H1 (cell line): Measurements from ENCODE around the gene TPP2. TPM values are rescaled to one million over a fixed set of nuclear protein-coding genes. Genes with fewer than 3 reads are reported as not detected.

Experiments used
- BRCA1 ChIP-seq: IDR thresholded peaks from 2 replicates; pipeline ENCODE4 v1.6.1; 2012; ENCODE audit warnings: low read depth, low read length, improper control_type of control experiment
- CREB1 ChIP-seq: IDR thresholded peaks from 2 replicates; pipeline ENCODE4 v1.6.1; 2012; ENCODE audit warnings: inconsistent platforms
- EP300 ChIP-seq, 2 experiments: IDR thresholded peaks; 1 replicate in 1 of 2; 2 replicates in 1 of 2; pipeline ENCODE4 v1.6.1; 2011 to 2012; ENCODE audit warnings: low read depth in 2 of 2, low read length in 2 of 2, mild to moderate bottlenecking in 2 of 2, borderline replicate concordance in 1 of 2, inconsistent platforms in 1 of 2, moderate library complexity in 1 of 2
- TAF1 ChIP-seq: IDR thresholded peaks from 2 replicates; pipeline ENCODE4 v1.6.1; 2011; ENCODE audit warnings: mild to moderate bottlenecking, low read depth, low read length
- polyA plus RNA-seq, 7 experiments: library from polyadenylated mRNA; depleted of rRNA in 3 of 7; stranded (reverse) in 5 of 7; unstranded in 2 of 7; fragments of >200 nt in 5 of 7; fragments of 200-250 nt in 2 of 7; gene quantifications; 1 replicate in 5 of 7; 2 replicates in 1 of 7; 4 replicates in 1 of 7; pipeline versions ENCODE4 v1.2.1 to v1.2.3, GENCODE V29; 2011 to 2013; ENCODE audit warnings: missing spikeins in 2 of 7, mixed read lengths in 2 of 7
- total RNA-seq: library from RNA; stranded (reverse); fragmentation: NEBNext Ultra II Directional; extraction: Animal tissue kit (Norgen Biotek cat#: 25700); gene quantifications from 2 replicates; pipeline ENCODE4 v1.2.1, GENCODE V29; 2021

Gene TPP2
- total and polyA plus RNA-seq, 2 of the 8 experiments (the other 6 are each of a cell fraction or from before 2014, with no cell fraction given), result 15.9 to 85.7 TPM

GRCh38 chr13:102620516-102620915, 23.7 kb downstream of the TPP2 start (continued):
- TF ChIP-seq EP300 (IDR thresholded peaks at IDR 0.05; ENCODE audit: borderline replicate concordance in 1 of 2, low read depth in 2 of 2, low read length in 2 of 2) (no peak), TAF1 (no peak), BRCA1 (no peak), CREB1 (no peak)
- TF ChIP-seq, all 59 proteins: peak for 0
